Hypothalamus (tissue), 51 donors: ENCODE data around the gene LYPLAL1.

Source experiments
- DNase-seq, 51 donors: peaks; one replicate each; lab custom pipeline; 2025; lab: John Stamatoyannopoulos, UW

Gene LYPLAL1

GRCh38 chr1:219173758-219174459 lies at the start of gene LYPLAL1:
Gene LYPLAL1 (plus strand): TSS chr1:219173878. CDS start chr1:219173891, 13 bp downstream.
- DNase-seq: peak; percentile 33 to 91 (median 79)

GRCh38 chr1:219124163-219124562 lies 49.5 kb upstream of the LYPLAL1 start:
- no peak for DNase-seq

- no peak for DNase-seq
These were observed 48.3 kb upstream of the LYPLAL1 start for GRCh38 chr1:219125342-219125741.

DNA sequence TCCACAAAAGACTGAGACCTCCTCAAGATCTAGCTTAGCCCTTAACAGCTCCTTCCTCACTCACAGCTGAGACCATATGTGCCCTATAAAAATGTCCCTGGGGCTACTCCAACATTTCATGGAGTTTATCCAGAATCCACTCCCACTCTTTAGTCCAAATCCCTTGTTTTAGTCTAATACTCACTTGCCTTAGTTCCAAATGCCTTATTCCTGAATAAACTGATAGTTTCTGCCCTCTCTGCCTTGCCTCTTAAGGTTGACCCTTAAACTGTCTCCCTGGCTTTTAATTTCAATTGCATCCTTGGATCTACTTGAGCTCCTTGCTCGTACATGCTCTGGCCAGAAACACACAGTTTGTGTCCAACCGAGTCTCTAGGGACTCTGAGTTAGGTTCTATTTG lies 47.3 kb upstream of the LYPLAL1 start:
- no peak for DNase-seq

DNA sequence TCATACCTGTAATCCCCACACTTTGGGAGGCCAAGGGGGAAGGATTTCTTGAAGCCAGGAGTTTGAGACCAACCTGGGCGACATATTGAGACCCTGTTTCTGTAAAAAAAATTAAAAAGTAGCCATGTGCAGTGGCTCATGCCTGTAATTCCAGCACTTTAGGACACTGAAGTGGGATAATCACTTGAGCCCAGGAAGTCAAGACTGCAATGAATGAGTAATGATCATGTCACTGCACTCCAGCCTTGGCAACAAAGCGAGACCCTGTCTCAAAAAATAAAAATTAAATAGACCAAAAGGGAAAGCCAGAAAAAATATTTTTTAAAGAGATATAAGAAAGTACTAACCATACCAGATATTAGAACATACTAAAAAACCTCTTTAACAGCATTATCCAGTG lies 44.7 kb upstream of the LYPLAL1 start:
- DNase-seq: no peak

DNA sequence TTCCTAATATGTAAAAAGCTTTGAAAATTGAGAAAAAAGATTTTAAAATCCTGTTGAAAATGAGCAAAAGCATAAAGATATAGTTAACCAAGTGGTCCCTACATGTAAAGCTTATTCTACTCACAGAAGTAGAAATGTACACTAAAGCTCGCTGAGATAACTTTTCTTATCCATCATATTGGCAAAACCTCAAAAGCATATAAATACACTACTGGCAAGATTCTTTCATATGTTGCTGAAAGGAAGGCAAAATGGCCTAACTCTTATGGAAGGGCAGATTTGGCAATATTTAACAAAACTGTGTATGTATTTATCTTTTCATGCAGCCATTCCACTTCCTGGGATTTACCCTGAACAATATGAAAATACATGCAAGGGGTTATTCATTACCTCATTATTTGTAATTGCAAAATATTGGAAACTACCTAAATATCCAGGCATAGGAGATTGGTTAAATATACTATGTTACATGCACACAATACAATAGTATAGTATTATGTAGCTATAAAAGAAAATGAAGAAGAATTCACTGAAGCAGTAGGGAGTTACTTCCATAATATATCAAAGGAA lies 43.2 kb upstream of the LYPLAL1 start:
- DNase-seq: no peak

GRCh38 chr1:219132939-219133338 lies 40.7 kb upstream of the LYPLAL1 start:
- DNase-seq: no peak

- no peak for DNase-seq
These were observed 34.9 kb upstream of the LYPLAL1 start for GRCh38 chr1:219138747-219139146.

GRCh38 chr1:219140303-219140877 lies 33.3 kb upstream of the LYPLAL1 start:
- DNase-seq: no peak

DNA sequence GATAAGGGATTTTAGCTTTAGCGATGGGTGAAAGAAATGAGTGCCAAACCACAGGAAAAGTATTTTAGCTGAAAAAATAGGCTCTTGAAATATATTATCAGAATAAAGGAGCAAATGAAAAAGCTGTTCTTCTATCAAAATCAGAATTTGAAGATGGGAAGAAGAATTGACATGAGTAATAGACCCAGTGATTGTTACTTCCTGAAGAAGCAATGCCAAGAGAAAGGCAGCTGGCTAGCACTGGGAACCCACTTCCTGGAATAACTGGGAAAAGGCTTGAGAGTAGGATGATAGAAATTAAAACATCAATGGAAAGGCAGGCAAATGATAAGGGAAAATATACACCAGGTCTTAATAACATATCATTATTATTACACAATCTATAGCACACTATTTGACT lies 29.9 kb upstream of the LYPLAL1 start:
- DNase-seq: no peak

DNA sequence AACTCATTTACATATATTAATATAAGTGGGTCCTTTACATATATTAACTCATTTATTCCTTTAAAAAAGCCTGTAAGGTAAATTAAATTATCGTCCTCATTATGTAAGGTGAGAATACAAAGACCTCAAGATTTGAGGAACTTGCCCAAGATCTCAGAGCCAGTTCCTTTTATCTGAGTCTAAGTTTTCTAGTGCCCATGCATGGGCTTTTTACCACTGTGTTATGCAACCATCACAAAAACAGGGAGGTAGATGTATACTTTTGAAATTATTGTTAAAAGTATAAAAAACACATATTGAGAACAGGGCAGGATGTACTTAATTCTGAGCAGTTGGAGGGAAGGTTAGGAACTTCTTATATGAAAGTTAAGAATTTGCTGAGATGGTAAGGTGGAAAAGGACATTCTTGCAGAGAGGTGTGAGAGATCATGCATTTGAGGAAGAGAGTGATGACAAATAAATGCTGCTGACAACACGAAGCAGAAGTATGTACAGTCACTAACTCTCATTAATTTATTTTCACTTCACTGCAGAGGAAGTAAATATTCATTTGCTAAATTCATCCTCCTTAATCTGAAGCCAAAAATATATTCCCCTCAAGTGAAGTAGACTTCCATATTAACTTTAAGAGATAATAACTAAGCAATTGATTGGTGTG lies 28.9 kb upstream of the LYPLAL1 start:
- no peak for DNase-seq

DNA sequence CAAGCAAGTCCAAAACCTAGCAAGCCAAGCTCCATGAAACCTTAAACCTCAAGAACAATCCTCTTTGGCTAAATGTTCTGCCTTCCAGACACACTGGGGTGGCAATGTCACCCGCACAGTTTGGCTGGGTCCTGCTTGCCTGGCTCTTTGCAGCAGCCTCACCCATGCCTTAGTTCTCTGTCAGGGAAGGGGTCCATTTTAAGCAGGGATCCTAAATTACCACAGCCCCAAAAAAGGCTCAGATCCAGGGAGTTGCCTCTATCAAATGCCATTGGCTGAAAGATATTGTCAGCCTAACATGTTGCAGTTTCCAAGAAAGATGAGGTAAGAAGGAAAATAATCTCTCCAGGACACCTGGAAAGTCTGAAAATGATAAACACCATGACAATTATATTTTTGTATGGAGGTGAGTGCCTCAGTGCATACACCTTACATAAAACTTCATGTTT lies 26.1 kb upstream of the LYPLAL1 start:
- DNase-seq: no peak

- no peak for DNase-seq
These were observed 24.6 kb upstream of the LYPLAL1 start for GRCh38 chr1:219149009-219149577.

DNA sequence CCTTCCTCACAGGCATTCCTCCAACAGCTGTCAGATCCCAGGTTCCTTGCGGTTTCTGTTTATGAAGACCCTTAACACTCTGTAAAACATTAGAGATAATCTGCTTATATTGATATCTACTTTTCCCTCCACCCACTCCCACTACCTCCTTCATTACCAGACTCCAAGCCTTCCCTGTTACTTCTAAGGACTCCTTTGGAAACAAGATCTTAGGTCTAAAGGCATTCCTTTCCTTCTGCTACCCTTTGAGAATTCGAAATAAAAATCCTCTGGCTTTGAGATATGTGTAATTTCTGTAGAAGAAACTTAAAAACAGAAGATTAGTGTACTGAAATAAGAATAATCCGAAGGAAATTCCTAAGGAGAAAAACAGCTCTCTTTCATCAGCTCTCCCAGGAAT lies 23.7 kb upstream of the LYPLAL1 start:
- no peak for DNase-seq

GRCh38 chr1:219150913-219151312 lies 22.8 kb upstream of the LYPLAL1 start:
- DNase-seq: no peak

DNA sequence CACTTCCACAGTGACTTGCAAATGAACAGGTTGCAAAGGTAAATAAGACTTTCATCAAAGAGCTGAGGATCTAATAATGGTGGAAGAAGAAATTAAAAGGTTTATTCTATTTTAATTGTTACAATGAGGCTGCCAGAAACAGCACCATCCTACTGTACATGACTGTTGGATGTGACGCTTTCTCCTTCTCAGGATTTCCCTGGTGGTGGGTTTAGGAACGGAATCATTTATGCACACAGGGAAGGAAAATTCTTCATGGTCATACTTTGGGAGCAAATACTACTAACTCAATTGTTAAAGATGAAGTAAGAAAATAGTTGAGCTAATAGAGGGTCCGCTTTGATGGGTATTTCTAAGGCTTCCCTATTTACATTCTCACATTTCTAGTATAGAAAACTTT lies 22.2 kb upstream of the LYPLAL1 start:
- no peak for DNase-seq

- DNase-seq: no peak
These were observed 20.9 kb upstream of the LYPLAL1 start for GRCh38 chr1:219152751-219153150.

DNA sequence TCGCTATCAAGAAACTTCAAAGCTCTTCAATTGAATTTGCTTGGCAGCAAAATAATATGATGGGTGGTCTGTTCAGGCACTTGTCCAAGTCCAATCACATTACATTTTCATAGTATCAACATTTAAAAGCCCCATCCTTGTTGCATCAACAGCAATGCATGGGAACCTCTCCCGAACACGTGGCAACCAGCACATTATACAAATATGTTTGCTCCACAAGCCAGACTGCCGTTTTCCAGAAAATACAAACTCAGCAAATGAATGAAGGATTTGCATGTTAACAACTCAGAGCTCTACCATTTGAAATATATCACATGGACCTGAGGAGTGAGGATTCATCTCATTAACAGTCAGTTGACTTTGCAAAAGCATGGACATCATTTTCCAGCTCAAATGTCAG lies 20.0 kb upstream of the LYPLAL1 start:
- no peak for DNase-seq

- DNase-seq: no peak
These were observed 18.5 kb upstream of the LYPLAL1 start for GRCh38 chr1:219155135-219155534.

DNA sequence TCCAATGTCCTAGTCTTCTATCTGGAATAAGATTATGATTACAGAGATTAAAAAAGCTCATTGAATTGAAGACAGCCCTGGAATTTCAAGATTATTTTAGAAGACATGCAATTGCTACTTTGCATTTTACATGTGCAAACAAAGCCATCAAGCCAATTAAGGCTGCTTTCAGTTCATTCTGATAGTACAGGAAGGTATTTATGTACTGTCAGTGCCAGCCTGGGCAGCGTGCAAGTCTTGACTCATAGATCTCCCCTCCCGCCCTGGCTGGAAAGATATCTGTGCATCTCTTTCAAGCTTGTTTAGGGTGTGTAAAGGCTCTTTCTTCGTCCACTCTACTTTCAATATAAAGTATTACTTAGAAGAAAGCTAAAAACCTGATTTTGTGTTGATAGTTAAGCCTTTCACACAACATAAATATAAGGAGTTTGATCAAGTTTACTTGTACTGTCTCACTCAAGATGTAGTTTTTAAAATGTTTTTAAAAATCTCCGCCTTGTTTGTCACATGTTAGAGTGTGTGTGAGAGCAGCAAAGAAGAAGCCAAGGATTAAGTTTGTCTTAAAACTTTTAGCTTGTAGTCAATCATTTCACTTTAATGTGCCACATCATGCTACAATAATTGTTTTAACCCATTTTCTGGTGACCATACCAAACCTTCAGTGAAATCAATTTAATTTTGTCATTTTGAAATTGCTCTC lies 13.6 kb upstream of the LYPLAL1 start:
- peak in 1 of 51 donors; percentile 2 for DNase-seq

DNA sequence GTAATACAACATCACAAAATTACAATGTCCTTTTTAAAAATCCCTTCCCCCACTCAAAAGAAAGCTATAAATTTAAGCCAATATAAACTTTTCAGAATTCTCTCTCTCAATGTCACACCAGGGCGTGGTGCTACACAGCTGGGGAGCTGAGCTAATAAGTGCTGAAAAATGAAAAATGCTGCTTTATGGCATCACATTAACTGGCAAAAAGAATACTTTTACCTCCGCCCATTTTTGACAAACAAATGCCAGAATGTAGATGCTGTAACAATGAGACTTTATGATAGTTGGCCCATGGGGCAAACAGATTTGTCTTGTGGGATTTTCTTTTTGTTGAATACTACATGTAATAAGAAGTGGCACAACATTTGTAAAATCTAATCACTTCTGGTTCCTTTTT lies 12.7 kb upstream of the LYPLAL1 start:
- DNase-seq: no peak
